Measurements from ENCODE around the gene C19orf85.
A peak's percentile ranks its signal among the peaks of the same experiment; 100 is the strongest.

Gene C19orf85

DNA sequence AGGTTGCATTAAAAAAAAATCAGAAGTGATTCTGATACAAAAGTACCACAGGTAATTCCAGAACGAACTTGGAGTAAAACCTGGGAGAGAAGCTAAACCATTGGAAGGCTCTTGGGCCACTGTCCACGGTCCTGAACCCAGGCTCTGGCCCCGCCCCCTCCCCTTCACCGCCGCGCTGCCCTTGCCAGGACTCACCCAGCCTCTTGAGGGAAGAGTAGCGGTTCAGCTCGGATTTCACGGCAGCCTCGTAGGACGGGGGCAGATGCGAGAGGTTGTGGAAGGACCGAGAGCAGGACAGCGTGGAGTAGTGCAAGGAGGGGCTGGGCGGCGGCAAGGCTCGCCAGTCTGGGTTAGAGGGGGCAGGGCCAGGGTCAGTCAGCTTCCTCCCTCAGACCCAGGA lies 27.1 kb downstream of the C19orf85 start (continued):
- no peak for TF ChIP-seq ZNF132 (tag by site-specific recombination; IDR thresholded peaks at IDR 0.05; ENCODE audit: borderline replicate concordance)
- no peak for TF ChIP-seq ZNF24 (tag by site-specific recombination; IDR thresholded peaks at IDR 0.05)
- no peak for TF ChIP-seq ZNF114 (tag by site-specific recombination; IDR thresholded peaks at IDR 0.05)
- TF ChIP-seq ZBTB8A (tag by site-specific recombination; IDR thresholded peaks at IDR 0.05) = no peak
- TF ChIP-seq ZSCAN16 (tag by site-specific recombination; IDR thresholded peaks at IDR 0.05) = no peak
- TF ChIP-seq, protein P1, sequence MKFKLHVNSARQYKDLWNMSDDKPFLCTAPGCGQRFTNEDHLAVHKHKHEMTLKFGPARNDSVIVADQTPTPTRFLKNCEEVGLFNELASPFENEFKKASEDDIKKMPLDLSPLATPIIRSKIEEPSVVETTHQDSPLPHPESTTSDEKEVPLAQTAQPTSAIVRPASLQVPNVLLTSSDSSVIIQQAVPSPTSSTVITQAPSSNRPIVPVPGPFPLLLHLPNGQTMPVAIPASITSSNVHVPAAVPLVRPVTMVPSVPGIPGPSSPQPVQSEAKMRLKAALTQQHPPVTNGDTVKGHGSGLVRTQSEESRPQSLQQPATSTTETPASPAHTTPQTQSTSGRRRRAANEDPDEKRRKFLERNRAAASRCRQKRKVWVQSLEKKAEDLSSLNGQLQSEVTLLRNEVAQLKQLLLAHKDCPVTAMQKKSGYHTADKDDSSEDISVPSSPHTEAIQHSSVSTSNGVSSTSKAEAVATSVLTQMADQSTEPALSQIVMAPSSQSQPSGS (tag by site-specific recombination; IDR thresholded peaks at IDR 0.05; ENCODE audit: low read depth) = no peak
- TF ChIP-seq, protein P2, sequence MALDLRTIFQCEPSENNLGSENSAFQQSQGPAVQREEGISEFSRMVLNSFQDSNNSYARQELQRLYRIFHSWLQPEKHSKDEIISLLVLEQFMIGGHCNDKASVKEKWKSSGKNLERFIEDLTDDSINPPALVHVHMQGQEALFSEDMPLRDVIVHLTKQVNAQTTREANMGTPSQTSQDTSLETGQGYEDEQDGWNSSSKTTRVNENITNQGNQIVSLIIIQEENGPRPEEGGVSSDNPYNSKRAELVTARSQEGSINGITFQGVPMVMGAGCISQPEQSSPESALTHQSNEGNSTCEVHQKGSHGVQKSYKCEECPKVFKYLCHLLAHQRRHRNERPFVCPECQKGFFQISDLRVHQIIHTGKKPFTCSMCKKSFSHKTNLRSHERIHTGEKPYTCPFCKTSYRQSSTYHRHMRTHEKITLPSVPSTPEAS (tag by site-specific recombination; IDR thresholded peaks at IDR 0.05) = no peak
- no peak for TF ChIP-seq ZBTB20 (tag by site-specific recombination; IDR thresholded peaks at IDR 0.05)
- 0 out of 2 replicates have a peak, but pooled peaks have one; percentile 33 for TF ChIP-seq KLF16 (tag by site-specific recombination; IDR thresholded peaks at IDR 0.05)
- TF ChIP-seq, protein P3, sequence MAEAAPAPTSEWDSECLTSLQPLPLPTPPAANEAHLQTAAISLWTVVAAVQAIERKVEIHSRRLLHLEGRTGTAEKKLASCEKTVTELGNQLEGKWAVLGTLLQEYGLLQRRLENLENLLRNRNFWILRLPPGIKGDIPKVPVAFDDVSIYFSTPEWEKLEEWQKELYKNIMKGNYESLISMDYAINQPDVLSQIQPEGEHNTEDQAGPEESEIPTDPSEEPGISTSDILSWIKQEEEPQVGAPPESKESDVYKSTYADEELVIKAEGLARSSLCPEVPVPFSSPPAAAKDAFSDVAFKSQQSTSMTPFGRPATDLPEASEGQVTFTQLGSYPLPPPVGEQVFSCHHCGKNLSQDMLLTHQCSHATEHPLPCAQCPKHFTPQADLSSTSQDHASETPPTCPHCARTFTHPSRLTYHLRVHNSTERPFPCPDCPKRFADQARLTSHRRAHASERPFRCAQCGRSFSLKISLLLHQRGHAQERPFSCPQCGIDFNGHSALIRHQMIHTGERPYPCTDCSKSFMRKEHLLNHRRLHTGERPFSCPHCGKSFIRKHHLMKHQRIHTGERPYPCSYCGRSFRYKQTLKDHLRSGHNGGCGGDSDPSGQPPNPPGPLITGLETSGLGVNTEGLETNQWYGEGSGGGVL (tag by site-specific recombination; IDR thresholded peaks at IDR 0.05) = no peak
- peak; percentile 79 for TF ChIP-seq ZNF600 (tag by site-specific recombination; IDR thresholded peaks at IDR 0.05)
- no peak for TF ChIP-seq ZNF629 (tag by site-specific recombination; IDR thresholded peaks at IDR 0.05)
- TF ChIP-seq YY1 (tag by site-specific recombination; IDR thresholded peaks at IDR 0.05) = no peak
- no peak for TF ChIP-seq ZNF221 (tag by site-specific recombination; IDR thresholded peaks at IDR 0.05; ENCODE audit: borderline replicate concordance)
- TF ChIP-seq, protein P4, sequence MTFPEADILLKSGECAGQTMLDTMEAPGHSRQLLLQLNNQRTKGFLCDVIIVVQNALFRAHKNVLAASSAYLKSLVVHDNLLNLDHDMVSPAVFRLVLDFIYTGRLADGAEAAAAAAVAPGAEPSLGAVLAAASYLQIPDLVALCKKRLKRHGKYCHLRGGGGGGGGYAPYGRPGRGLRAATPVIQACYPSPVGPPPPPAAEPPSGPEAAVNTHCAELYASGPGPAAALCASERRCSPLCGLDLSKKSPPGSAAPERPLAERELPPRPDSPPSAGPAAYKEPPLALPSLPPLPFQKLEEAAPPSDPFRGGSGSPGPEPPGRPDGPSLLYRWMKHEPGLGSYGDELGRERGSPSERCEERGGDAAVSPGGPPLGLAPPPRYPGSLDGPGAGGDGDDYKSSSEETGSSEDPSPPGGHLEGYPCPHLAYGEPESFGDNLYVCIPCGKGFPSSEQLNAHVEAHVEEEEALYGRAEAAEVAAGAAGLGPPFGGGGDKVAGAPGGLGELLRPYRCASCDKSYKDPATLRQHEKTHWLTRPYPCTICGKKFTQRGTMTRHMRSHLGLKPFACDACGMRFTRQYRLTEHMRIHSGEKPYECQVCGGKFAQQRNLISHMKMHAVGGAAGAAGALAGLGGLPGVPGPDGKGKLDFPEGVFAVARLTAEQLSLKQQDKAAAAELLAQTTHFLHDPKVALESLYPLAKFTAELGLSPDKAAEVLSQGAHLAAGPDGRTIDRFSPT (tag by site-specific recombination; IDR thresholded peaks at IDR 0.05) = peak; percentile 86
- no peak for TF ChIP-seq KLF10 (tag by site-specific recombination; IDR thresholded peaks at IDR 0.05)
- TF ChIP-seq SALL2 (tag by site-specific recombination; IDR thresholded peaks at IDR 0.05; ENCODE audit: borderline replicate concordance) = no peak
- TF ChIP-seq ZNF433 (tag by site-specific recombination; IDR thresholded peaks at IDR 0.05; ENCODE audit: low read depth) = no peak
- no peak for TF ChIP-seq ZNF791 (tag by site-specific recombination; IDR thresholded peaks at IDR 0.05)
- no peak for TF ChIP-seq ZNF223 (tag by site-specific recombination; IDR thresholded peaks at IDR 0.05)
- no peak for TF ChIP-seq ZNF362 (tag by site-specific recombination; IDR thresholded peaks at IDR 0.05)
- no peak for TF ChIP-seq ZNF140 (tag by site-specific recombination; IDR thresholded peaks at IDR 0.05)
- no peak for TF ChIP-seq ZNF157 (tag by site-specific recombination; IDR thresholded peaks at IDR 0.05)
- no peak for TF ChIP-seq ZNF639 (tag by site-specific recombination; IDR thresholded peaks at IDR 0.05)
- TF ChIP-seq, protein P5, sequence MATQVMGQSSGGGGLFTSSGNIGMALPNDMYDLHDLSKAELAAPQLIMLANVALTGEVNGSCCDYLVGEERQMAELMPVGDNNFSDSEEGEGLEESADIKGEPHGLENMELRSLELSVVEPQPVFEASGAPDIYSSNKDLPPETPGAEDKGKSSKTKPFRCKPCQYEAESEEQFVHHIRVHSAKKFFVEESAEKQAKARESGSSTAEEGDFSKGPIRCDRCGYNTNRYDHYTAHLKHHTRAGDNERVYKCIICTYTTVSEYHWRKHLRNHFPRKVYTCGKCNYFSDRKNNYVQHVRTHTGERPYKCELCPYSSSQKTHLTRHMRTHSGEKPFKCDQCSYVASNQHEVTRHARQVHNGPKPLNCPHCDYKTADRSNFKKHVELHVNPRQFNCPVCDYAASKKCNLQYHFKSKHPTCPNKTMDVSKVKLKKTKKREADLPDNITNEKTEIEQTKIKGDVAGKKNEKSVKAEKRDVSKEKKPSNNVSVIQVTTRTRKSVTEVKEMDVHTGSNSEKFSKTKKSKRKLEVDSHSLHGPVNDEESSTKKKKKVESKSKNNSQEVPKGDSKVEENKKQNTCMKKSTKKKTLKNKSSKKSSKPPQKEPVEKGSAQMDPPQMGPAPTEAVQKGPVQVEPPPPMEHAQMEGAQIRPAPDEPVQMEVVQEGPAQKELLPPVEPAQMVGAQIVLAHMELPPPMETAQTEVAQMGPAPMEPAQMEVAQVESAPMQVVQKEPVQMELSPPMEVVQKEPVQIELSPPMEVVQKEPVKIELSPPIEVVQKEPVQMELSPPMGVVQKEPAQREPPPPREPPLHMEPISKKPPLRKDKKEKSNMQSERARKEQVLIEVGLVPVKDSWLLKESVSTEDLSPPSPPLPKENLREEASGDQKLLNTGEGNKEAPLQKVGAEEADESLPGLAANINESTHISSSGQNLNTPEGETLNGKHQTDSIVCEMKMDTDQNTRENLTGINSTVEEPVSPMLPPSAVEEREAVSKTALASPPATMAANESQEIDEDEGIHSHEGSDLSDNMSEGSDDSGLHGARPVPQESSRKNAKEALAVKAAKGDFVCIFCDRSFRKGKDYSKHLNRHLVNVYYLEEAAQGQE (tag by site-specific recombination; IDR thresholded peaks at IDR 0.05) = peak; percentile 98
- no peak for TF ChIP-seq BCL11A (tag by site-specific recombination; IDR thresholded peaks at IDR 0.05; ENCODE audit: low read depth)
- no peak for TF ChIP-seq ZNF174 (tag by site-specific recombination; IDR thresholded peaks at IDR 0.05)
- TF ChIP-seq GLI4 (tag by site-specific recombination; IDR thresholded peaks at IDR 0.05) = no peak
- TF ChIP-seq ZNF837 (tag by site-specific recombination; IDR thresholded peaks at IDR 0.05) = no peak
- no peak for TF ChIP-seq ZNF16 (tag by site-specific recombination; IDR thresholded peaks at IDR 0.05; ENCODE audit: low read depth)
